H1 (cell line): ENCODE results near the gene TRPV6. TPM values are rescaled to one million over a fixed set of nuclear protein-coding genes. Genes with fewer than 3 reads are reported as not detected.

ENCODE experiments used
- CTCF ChIA-PET: fragments of 300-600 bp; sonication (Branson Sonifier 250); formaldehyde crosslinking; loops from one replicate; lab custom pipeline; 2021; ENCODE audit not compliant: partially characterized antibody; lab: Charles Lee
- POLR2A ChIA-PET: fragments of 300-600 bp; sonication (Branson Sonifier 250); formaldehyde crosslinking; loops from one replicate; lab custom pipeline; 2021; ENCODE audit warnings: inconsistent platforms; ENCODE audit not compliant: partially characterized antibody; lab: Charles Lee
- DNase-seq, 2 experiments: peaks; one replicate each; pipeline versions ENCODE4 v3.0.0 to v3.0.0-alpha.2; 2010 to 2022; ENCODE audit warnings: low spot score in 2 of 2, low read depth in 1 of 2, mixed read lengths in 1 of 2
- FAIRE-seq: peaks from 2 replicates; lab custom pipeline; 2011; peaks lifted over from hg19 to GRCh38; lab: Jason Lieb, UNC
- H2AFZ ChIP-seq: 2 replicates; pipeline ENCODE4 v1.8.1; 2012; ENCODE audit warnings: low read length, inconsistent platforms
- H2AK5ac ChIP-seq: 2 replicates; pipeline ENCODE4 v1.6.1; 2013; ENCODE audit warnings: low read depth, low read length
- H2BK120ac ChIP-seq: replicated peaks from 2 replicates; pipeline ENCODE3; 2013; ENCODE audit warnings: low read depth, low read length, inconsistent platforms
- H2BK12ac ChIP-seq: 2 replicates; pipeline ENCODE4 v1.6.1; 2013; ENCODE audit warnings: low read depth, low read length
- H2BK15ac ChIP-seq: 2 replicates; pipeline ENCODE4 v1.6.1; 2013; ENCODE audit warnings: low read length
- H2BK20ac ChIP-seq: 2 replicates; pipeline ENCODE4 v1.6.1; 2013; ENCODE audit warnings: low read length
- H2BK5ac ChIP-seq: 2 replicates; pipeline ENCODE4 v1.6.1; 2013; ENCODE audit warnings: low read depth, low read length
- H3K14ac ChIP-seq: 2 replicates; pipeline ENCODE4 v1.6.1; 2013; ENCODE audit warnings: inconsistent platforms; ENCODE audit not compliant: insufficient read length
- H3K18ac ChIP-seq: 2 replicates; pipeline ENCODE4 v1.6.1; 2013; ENCODE audit warnings: low read length; ENCODE audit errors: extremely low read depth
- H3K23ac ChIP-seq: 2 replicates; pipeline ENCODE4 v1.6.1; 2013; ENCODE audit warnings: inconsistent platforms; ENCODE audit not compliant: insufficient read length
- H3K23me2 ChIP-seq: 2 replicates; pipeline ENCODE4 v1.6.1; 2013; ENCODE audit warnings: low read depth, low read length
- H3K27ac ChIP-seq: 2 replicates; pipeline ENCODE4 v1.6.1; 2011; ENCODE audit warnings: low read depth, low read length, inconsistent platforms
- H3K27me3 ChIP-seq, 4 experiments: replicated peaks in 1 of 4; 1 replicate in 1 of 4; 2 replicates in 3 of 4; pipeline versions ENCODE4 v1.6.1 to v1.8.1; 2011 to 2013; ENCODE audit warnings: low read length in 3 of 4, mild to moderate bottlenecking in 3 of 4, inconsistent platforms in 2 of 4, mixed read lengths in 2 of 4, moderate library complexity in 1 of 4; ENCODE audit not compliant: control insufficient read depth in 3 of 4, insufficient read depth in 3 of 4; ENCODE audit errors: extremely low read depth in 1 of 4
- H3K36me3 ChIP-seq, 4 experiments: 2 replicates each; pipeline versions ENCODE4 v1.6.1 to v1.8.1; 2011 to 2013; ENCODE audit warnings: mild to moderate bottlenecking in 4 of 4, low read length in 3 of 4, moderate library complexity in 2 of 4, control low read depth in 1 of 4, inconsistent platforms in 1 of 4; ENCODE audit not compliant: insufficient read depth in 4 of 4, control insufficient read depth in 2 of 4
- H3K4ac ChIP-seq: replicated peaks from 2 replicates; pipeline ENCODE3; 2013; ENCODE audit warnings: low read length, low read depth, mixed read lengths, inconsistent platforms; ENCODE audit not compliant: insufficient read length
- H3K4me1 ChIP-seq, 4 experiments: replicated peaks in 1 of 4; 1 replicate in 1 of 4; 2 replicates in 3 of 4; pipeline versions ENCODE4 v1.6.1 to v1.8.1; 2011 to 2013; ENCODE audit warnings: low read length in 3 of 4, inconsistent platforms in 2 of 4, mixed read lengths in 1 of 4; ENCODE audit not compliant: insufficient read depth in 4 of 4, control insufficient read depth in 3 of 4
- H3K4me2 ChIP-seq, 2 experiments: 2 replicates each; pipeline versions ENCODE4 v1.6.1 to v1.8.1; 2011 to 2013; ENCODE audit warnings: low read depth in 2 of 2, low read length in 2 of 2, control low read depth in 1 of 2, inconsistent platforms in 1 of 2, mild to moderate bottlenecking in 1 of 2; ENCODE audit not compliant: insufficient read depth in 1 of 2
- H3K4me3 ChIP-seq, 4 experiments: fragments of 200-600, 300-600 bp in 1 of 4; sonication (generic), shearing (Covaris generic), sonication (Bioruptor Twin) in 1 of 4; 2 replicates each; pipeline versions ENCODE4 v1.5.1 to v1.8.1; 2011 to 2016; ENCODE audit warnings: low read length in 4 of 4, low read depth in 3 of 4, control low read depth in 2 of 4, inconsistent platforms in 2 of 4, mild to moderate bottlenecking in 2 of 4, mixed read lengths in 1 of 4, moderate library complexity in 1 of 4; ENCODE audit not compliant: insufficient read depth in 2 of 4; ENCODE audit errors: extremely low read depth in 1 of 4
- H3K56ac ChIP-seq: replicated peaks from 2 replicates; pipeline ENCODE3; 2013; ENCODE audit warnings: low read depth, mild to moderate bottlenecking, mixed read lengths, low read length, inconsistent platforms; ENCODE audit not compliant: insufficient read length
- H3K79me1 ChIP-seq: 2 replicates; pipeline ENCODE4 v1.6.1; 2013; ENCODE audit warnings: low read depth, low read length, control low read depth
- H3K79me2 ChIP-seq, 2 experiments: 2 replicates each; pipeline versions ENCODE4 v1.6.1 to v1.8.1; 2012 to 2013; ENCODE audit warnings: low read length in 2 of 2, mild to moderate bottlenecking in 2 of 2, inconsistent platforms in 1 of 2; ENCODE audit not compliant: insufficient read depth in 2 of 2, control insufficient read depth in 1 of 2
- H3K9ac ChIP-seq, 4 experiments: replicated peaks in 1 of 4; 1 replicate in 1 of 4; 2 replicates in 3 of 4; pipeline versions ENCODE4 v1.6.1 to v1.8.1; 2011 to 2013; ENCODE audit warnings: low read depth in 3 of 4, low read length in 3 of 4, control low read depth in 2 of 4, mild to moderate bottlenecking in 2 of 4, moderate library complexity in 2 of 4, inconsistent platforms in 1 of 4; ENCODE audit errors: extremely low read depth in 1 of 4
- H3K9me3 ChIP-seq, 2 experiments: 2 replicates each; pipeline versions ENCODE4 v1.6.1 to v1.8.1; 2012 to 2013; ENCODE audit warnings: mild to moderate bottlenecking in 2 of 2, moderate library complexity in 2 of 2, control low read depth in 1 of 2, inconsistent platforms in 1 of 2, low read depth in 1 of 2, low read length in 1 of 2, mixed read lengths in 1 of 2; ENCODE audit not compliant: insufficient read depth in 2 of 2
- H4K20me1 ChIP-seq, 2 experiments: replicated peaks in 1 of 2; 2 replicates each; pipeline versions ENCODE3 to v1.8.1; 2011 to 2013; ENCODE audit warnings: inconsistent platforms in 2 of 2, low read length in 2 of 2, mild to moderate bottlenecking in 1 of 2; ENCODE audit not compliant: insufficient read depth in 2 of 2, control insufficient read depth in 1 of 2
- H4K5ac ChIP-seq: 2 replicates; pipeline ENCODE4 v1.6.1; 2013; ENCODE audit warnings: low read length, low read depth, mixed read lengths, inconsistent platforms; ENCODE audit not compliant: insufficient read length
- H4K8ac ChIP-seq: 2 replicates; pipeline ENCODE4 v1.8.0; 2013; ENCODE audit warnings: mild to moderate bottlenecking, moderate library complexity, low read length, inconsistent platforms; ENCODE audit not compliant: insufficient read depth; ENCODE audit errors: extremely low read depth
- H4K91ac ChIP-seq: replicated peaks from 2 replicates; pipeline ENCODE3; 2013; ENCODE audit warnings: low read length, mixed read lengths, inconsistent platforms; ENCODE audit not compliant: insufficient read length
- ASH2L ChIP-seq: fragments of 200-600, 300-600 bp; sonication (generic); IDR thresholded peaks from one replicate; pipeline ENCODE4 v1.7.1; 2017; ENCODE audit warnings: low read length
- BACH1 ChIP-seq: IDR thresholded peaks from 2 replicates; pipeline ENCODE4 v1.6.1; 2012; ENCODE audit warnings: low read length, improper control_type of control experiment
- CHD1 ChIP-seq: IDR thresholded peaks from 2 replicates; pipeline ENCODE4 v1.6.1; 2012; ENCODE audit warnings: low read depth, low read length, improper control_type of control experiment
- CREB1 ChIP-seq: IDR thresholded peaks from 2 replicates; pipeline ENCODE4 v1.6.1; 2012; ENCODE audit warnings: inconsistent platforms
- EP300 ChIP-seq, 2 experiments: IDR thresholded peaks; 1 replicate in 1 of 2; 2 replicates in 1 of 2; pipeline ENCODE4 v1.6.1; 2011 to 2012; ENCODE audit warnings: low read depth in 2 of 2, low read length in 2 of 2, mild to moderate bottlenecking in 2 of 2, borderline replicate concordance in 1 of 2, inconsistent platforms in 1 of 2, moderate library complexity in 1 of 2
- GABPA ChIP-seq: IDR thresholded peaks from 2 replicates; pipeline ENCODE4 v1.6.1; 2011; ENCODE audit warnings: mild to moderate bottlenecking, low read length, moderate library complexity, borderline replicate concordance; ENCODE audit not compliant: insufficient read depth
- GTF2F1 ChIP-seq: IDR thresholded peaks from 2 replicates; pipeline ENCODE4 v1.6.1; 2012; ENCODE audit warnings: low read depth, low read length, improper control_type of control experiment, borderline replicate concordance
- JUN ChIP-seq: IDR thresholded peaks from 2 replicates; pipeline ENCODE4 v1.6.1; 2011; ENCODE audit warnings: low read depth, mild to moderate bottlenecking, improper control_type of control experiment, low read length
- JUND ChIP-seq: IDR thresholded peaks from 2 replicates; pipeline ENCODE4 v1.6.1; 2011; ENCODE audit warnings: mild to moderate bottlenecking, improper control_type of control experiment, low read length
- POLR2A ChIP-seq, 2 experiments: IDR thresholded peaks; 1 replicate in 1 of 2; 2 replicates in 1 of 2; pipeline ENCODE4 v1.6.1; 2011; ENCODE audit warnings: low read depth in 2 of 2, low read length in 2 of 2, mild to moderate bottlenecking in 2 of 2; ENCODE audit errors: control extremely low read depth in 1 of 2
- POLR2AphosphoS5 ChIP-seq: IDR thresholded peaks from 2 replicates; pipeline ENCODE4 v1.6.1; 2011; ENCODE audit warnings: low read depth, low read length
- RAD21 ChIP-seq, 2 experiments: IDR thresholded peaks in 1 of 2; conservative IDR thresholded peaks in 1 of 2; 2 replicates each; pipeline ENCODE4 v1.6.1; 2011; ENCODE audit warnings: low read depth in 2 of 2, low read length in 2 of 2, improper control_type of control experiment in 1 of 2, inconsistent platforms in 1 of 2, mild to moderate bottlenecking in 1 of 2, moderate library complexity in 1 of 2
- RBBP5 ChIP-seq: IDR thresholded peaks from 2 replicates; pipeline ENCODE4 v1.7.1; 2012; ENCODE audit warnings: low read depth, mild to moderate bottlenecking, inconsistent platforms, low read length, moderate library complexity, borderline replicate concordance
- SIX5 ChIP-seq: IDR thresholded peaks from 2 replicates; pipeline ENCODE4 v1.6.1; 2011; ENCODE audit warnings: mild to moderate bottlenecking, low read depth, low read length
- SRF ChIP-seq: IDR thresholded peaks from 2 replicates; pipeline ENCODE4 v1.6.1; 2011; ENCODE audit warnings: mild to moderate bottlenecking, low read depth, low read length, moderate library complexity
- SUZ12 ChIP-seq: fragments of 200-600 bp; sonication (generic); IDR thresholded peaks from 2 replicates; pipeline ENCODE4 v1.6.1; 2012; ENCODE audit warnings: mild to moderate bottlenecking, inconsistent platforms, low read length, moderate library complexity, mixed read lengths
- WGBS, 2 experiments: shearing (Covaris generic) in 1 of 2; methylation state at CpG; one replicate each; pipeline versions ENCODE4 v1.1.6 to v1.1.7; 2013 to 2015; ENCODE audit warnings: low lambda C conversion rate in 2 of 2, mixed read lengths in 2 of 2, inconsistent platforms in 1 of 2, low coverage in 1 of 2, missing lambda C conversion rate in 1 of 2; ENCODE audit not compliant: insufficient replicate concordance in 2 of 2, insufficient coverage in 1 of 2, insufficient read length in 1 of 2; ENCODE audit errors: extremely low coverage in 1 of 2, missing lambda C conversion rate in 1 of 2; 5-methylcytosine and 5-hydroxymethylcytosine counted together
- polyA plus RNA-seq, 7 experiments: library from polyadenylated mRNA; depleted of rRNA in 3 of 7; stranded (reverse) in 5 of 7; unstranded in 2 of 7; fragments of >200 nt in 5 of 7; fragments of 200-250 nt in 2 of 7; gene quantifications; 1 replicate in 5 of 7; 2 replicates in 1 of 7; 4 replicates in 1 of 7; pipeline versions ENCODE4 v1.2.1 to v1.2.3, GENCODE V29; 2011 to 2013; ENCODE audit warnings: missing spikeins in 2 of 7, mixed read lengths in 2 of 7
- total RNA-seq: library from RNA; stranded (reverse); fragmentation: NEBNext Ultra II Directional; extraction: Animal tissue kit (Norgen Biotek cat#: 25700); gene quantifications from 2 replicates; pipeline ENCODE4 v1.2.1, GENCODE V29; 2021

Gene TRPV6
- total and polyA plus RNA-seq, 2 of the 8 experiments (the other 6 are each of a cell fraction or from before 2014, with no cell fraction given) = 0.52 to 1.1 TPM

- Histone ChIP-seq H2AK5ac (no peak overlapping the region), H3K56ac (no peak overlapping the region), H2AFZ (no peak overlapping the region), H3K4me2 (no peak overlapping the region), H3K23me2 (no peaks in the 10 kb centered on the region), H3K36me3 (no peaks in the 10 kb centered on the region), H4K5ac (no peak overlapping the region), H3K9me3 (peaks cover 12 to 17% of the 10 kb centered on the region in 2 experiments; a peak in 2 of 4 replicates), H4K20me1 (no peaks in the 10 kb centered on the region), H3K9ac (no peak overlapping the region), H2BK12ac (no peak overlapping the region), H3K79me2 (no peaks in the 10 kb centered on the region), H3K79me1 (no peaks in the 10 kb centered on the region), H3K27ac (no peak overlapping the region), H3K14ac (no peak overlapping the region), H2BK120ac (no peak overlapping the region), H3K23ac (no peak overlapping the region), H4K8ac (no peak overlapping the region), H4K91ac (no peak overlapping the region), H3K4ac (no peak overlapping the region), H3K4me3 (no peak overlapping the region), H2BK5ac (no peak overlapping the region), H3K4me1 (no peaks in the 10 kb centered on the region), H3K27me3 (no peaks in the 10 kb centered on the region), H2BK15ac (no peak overlapping the region), H3K18ac (no peak overlapping the region), H2BK20ac (no peak overlapping the region)
- CTCF ChIA-PET = interaction anchor here (0.8 to 3.9 kb wide), 22 partner anchors 8 to 564 kb away, joined by 3 to 34 read pairs (median 7); partner anchors contain the start of genes LLCFC1 and TRPV5
- FAIRE-seq (no peak), DNase-seq (no peak)
- POLR2A ChIA-PET = interaction anchor here (1.0 kb wide), 2 partner anchors 13 to 22 kb away, joined by 3 to 5 read pairs; no protein-coding TSS in a partner anchor
- 69% methylated on average over 2 of the region's 2 CpGs; no CpG with 5 or more reads in 1 of the 2 experiments for WGBS, 2 experiments
- TF ChIP-seq GABPA = no peak
- TF ChIP-seq POLR2AphosphoS5 = no peak
- no peak for TF ChIP-seq SUZ12
- no peak for TF ChIP-seq ASH2L
- TF ChIP-seq POLR2A (IDR thresholded peaks at IDR 0.05; ENCODE audit: control extremely low read depth in 1 of 2, low read depth in 2 of 2, low read length in 2 of 2) = no peak
- no peak for TF ChIP-seq JUND
- no peak for TF ChIP-seq SIX5
- TF ChIP-seq CREB1 = no peak
- TF ChIP-seq JUN = no peak
- TF ChIP-seq CHD1 = no peak
- no peak for TF ChIP-seq EP300 (IDR thresholded peaks at IDR 0.05; ENCODE audit: borderline replicate concordance in 1 of 2, low read depth in 2 of 2, low read length in 2 of 2)
- TF ChIP-seq SRF = no peak
- TF ChIP-seq RBBP5 = no peak
- TF ChIP-seq BACH1 = no peak
- TF ChIP-seq RAD21 (IDR thresholded peaks at IDR 0.05 in 1 of 2, conservative IDR thresholded peaks at IDR 0.05 in 1 of 2; ENCODE audit: low read depth in 2 of 2, low read length in 2 of 2) = no peak
- TF ChIP-seq GTF2F1 = no peak
These were observed 24.9 kb upstream of the TRPV6 start for GRCh38 chr7:142910481-142910880.
